NT2/D1 (cell line): ENCODE measurements around the gene CD164L2.

Source experiments
- SUZ12 ChIP-seq: IDR thresholded peaks from 2 replicates; pipeline ENCODE4 v1.6.1; 2011; ENCODE audit not compliant: insufficient read length, insufficient read depth; ENCODE audit errors: extremely low read depth
- YY1 ChIP-seq: IDR thresholded peaks from 2 replicates; pipeline ENCODE4 v1.6.1; 2011; ENCODE audit not compliant: insufficient read length, insufficient read depth
- ZNF274 ChIP-seq: IDR thresholded peaks from 2 replicates; pipeline ENCODE4 v1.6.1; 2011; ENCODE audit warnings: mild to moderate bottlenecking, low read depth, low read length

DNA sequence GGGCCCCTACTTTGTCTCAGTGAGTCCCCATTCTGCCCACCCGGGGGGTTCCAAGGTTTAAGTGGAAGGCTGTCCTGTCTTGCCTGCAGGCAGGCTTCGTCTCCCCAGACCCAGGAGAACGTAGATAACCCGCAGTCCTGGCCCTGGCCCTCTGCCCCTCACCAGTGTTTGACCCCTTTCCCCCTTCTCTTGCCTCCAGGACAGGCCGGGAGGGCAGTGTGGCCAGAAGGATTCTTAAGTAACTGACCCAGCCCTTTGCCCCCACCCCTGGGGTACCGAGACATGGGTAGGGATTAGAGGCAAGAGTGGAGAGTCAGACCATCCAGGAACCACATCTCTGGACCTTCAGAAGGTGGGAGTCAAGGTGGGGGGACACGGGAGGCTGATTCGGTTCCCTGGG lies 52.3 kb downstream of the CD164L2 start:
- TF ChIP-seq SUZ12: no peak
- TF ChIP-seq YY1: no peak
- TF ChIP-seq ZNF274: no peak
